ENCODE measurements around the gene SLCO3A1.
A peak's percentile ranks its signal among the peaks of the same experiment; 100 is the strongest.

Gene SLCO3A1

DNA sequence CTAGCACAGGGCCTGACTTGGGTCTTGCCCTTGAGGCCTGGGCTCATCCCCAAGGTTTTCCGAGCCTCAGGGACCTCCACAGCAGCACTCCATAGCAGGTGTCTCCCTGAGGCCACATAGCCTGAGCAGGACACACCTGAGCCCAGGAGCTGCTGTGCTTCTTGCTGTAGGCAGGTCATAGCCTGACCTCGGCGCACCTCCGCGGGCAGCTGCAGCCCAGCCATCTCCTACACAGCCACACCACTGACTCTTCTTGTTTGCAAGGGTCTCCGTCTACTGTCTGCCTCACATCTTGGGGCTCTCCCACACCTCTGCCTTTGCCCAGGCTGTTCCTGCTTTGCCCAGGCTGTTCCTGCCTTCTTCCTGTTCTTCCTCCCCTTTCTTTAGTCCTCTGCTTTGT lies 224.8 kb downstream of the SLCO3A1 start:
- no peak overlapping the region for H3K27ac ChIP-seq
- no peak for DNase-seq (ENCODE audit: low spot score)
- CTCF ChIA-PET: interaction anchor here (0.6 to 3.6 kb wide), 13 partner anchors 17 to 777 kb away, joined by 3 to 31 read pairs (median 4); partner anchors contain the start of gene SLCO3A1
- POLR2A ChIA-PET (ENCODE audit: low non-redundant PET): no interaction called here
- TF ChIP-seq CTCF (conservative IDR thresholded peaks at IDR 0.05; ENCODE audit: low read depth): no peak

- no peak for DNase-seq (ENCODE audit: low spot score)
- peak; percentile 31 for TF ChIP-seq CTCF (conservative IDR thresholded peaks at IDR 0.05; ENCODE audit: low read depth)
- ChIA-PET POLR2A (ENCODE audit: low non-redundant PET) (no interaction called here), CTCF (interaction anchor here (0.6 to 3.6 kb wide), 7 partner anchors 60 to 629 kb away, joined by 3 to 31 read pairs (median 4); partner anchors contain the start of gene SLCO3A1)
- H3K27ac ChIP-seq: no peak overlapping the region
These were observed 225.5 kb downstream of the SLCO3A1 start for GRCh38 chr15:92079047-92079446.

- TF ChIP-seq CTCF (conservative IDR thresholded peaks at IDR 0.05; ENCODE audit: low read depth): no peak
- no peak overlapping the region for H3K27ac ChIP-seq
- CTCF ChIA-PET: interaction anchor here (1.0 to 3.6 kb wide), 2 partner anchors 226 to 629 kb away, joined by 4 to 31 read pairs; partner anchors contain the start of gene SLCO3A1
- POLR2A ChIA-PET (ENCODE audit: low non-redundant PET): no interaction called here
- no peak for DNase-seq (ENCODE audit: low spot score)
These were observed 226.2 kb downstream of the SLCO3A1 start for GRCh38 chr15:92079647-92080255.

DNA sequence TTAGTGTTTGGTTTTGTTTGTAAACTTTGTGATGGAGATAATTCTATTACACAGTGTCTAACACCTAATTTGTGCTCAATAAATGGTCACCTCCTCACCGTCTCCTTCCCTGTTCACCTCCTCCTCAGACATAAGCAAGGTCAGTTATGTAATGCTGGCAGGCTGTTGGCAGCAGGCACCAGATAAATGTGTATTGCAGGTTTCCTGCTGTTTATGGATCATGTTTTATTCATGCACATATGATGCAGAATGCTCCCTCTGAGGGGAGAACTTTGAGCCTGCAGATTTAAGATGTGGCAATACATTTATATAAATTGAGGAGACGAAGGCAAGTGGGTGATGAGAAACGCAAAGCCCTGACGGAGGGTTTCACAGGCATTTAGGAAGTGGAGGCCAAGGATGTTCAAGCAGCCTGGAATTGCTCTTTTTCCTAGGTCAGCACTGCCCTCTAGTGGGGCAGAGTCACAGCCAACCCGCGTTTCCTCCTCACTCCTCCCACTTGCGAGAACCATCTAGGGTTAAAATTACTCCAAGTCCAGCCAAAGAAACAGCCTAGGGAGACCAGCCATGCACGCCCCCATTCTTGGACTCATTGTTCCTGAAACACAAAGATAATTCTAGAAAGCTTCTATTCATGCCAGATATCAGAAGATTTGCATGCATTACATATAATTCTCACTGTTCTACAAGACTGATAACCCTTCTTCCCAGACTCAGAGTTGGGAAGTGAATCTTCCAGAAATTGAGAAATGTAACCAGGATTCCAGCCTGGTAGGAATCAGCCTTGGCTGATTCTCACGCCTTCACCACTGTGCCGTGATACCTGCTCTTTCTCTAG lies 228.7 kb downstream of the SLCO3A1 start:
- ChIA-PET CTCF (interaction anchor here (0.6 to 1.0 kb wide), 4 partner anchors 141 to 389 kb away, joined by 3 to 4 read pairs (median 3); no protein-coding TSS in a partner anchor), POLR2A (ENCODE audit: low non-redundant PET) (no interaction called here)
- peak; percentile 95 for TF ChIP-seq CTCF (conservative IDR thresholded peaks at IDR 0.05; ENCODE audit: low read depth)
- DNase-seq (ENCODE audit: low spot score): peak; percentile 63
- no peak overlapping the region for H3K27ac ChIP-seq

DNA sequence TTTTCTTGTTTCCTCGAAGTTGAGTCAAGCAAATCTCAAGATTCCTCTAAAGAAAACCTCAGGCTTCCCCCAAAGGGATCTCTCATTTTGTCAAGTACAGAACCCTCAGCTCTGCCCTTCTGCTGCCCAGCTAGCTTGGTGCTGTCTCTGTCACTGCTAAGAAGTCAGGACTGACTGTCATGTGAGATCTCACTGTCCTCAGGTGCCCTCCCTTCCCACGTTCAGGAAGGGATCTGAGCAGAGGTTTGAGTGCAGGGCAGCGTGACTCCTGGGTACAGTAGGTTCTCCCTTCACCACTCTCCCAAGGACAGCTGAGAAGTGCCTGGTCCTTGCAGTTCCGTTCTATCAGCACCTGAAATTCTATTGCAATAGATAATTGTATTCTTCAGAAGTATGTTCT lies 229.7 kb downstream of the SLCO3A1 start:
- ChIA-PET POLR2A (ENCODE audit: low non-redundant PET) (no interaction called here), CTCF (interaction anchor here (0.9 to 1.0 kb wide), 2 partner anchors 142 to 354 kb away, joined by 3 read pairs; no protein-coding TSS in a partner anchor)
- TF ChIP-seq CTCF (conservative IDR thresholded peaks at IDR 0.05; ENCODE audit: low read depth): no peak
- H3K27ac ChIP-seq: no peak overlapping the region
- DNase-seq (ENCODE audit: low spot score): no peak

DNA sequence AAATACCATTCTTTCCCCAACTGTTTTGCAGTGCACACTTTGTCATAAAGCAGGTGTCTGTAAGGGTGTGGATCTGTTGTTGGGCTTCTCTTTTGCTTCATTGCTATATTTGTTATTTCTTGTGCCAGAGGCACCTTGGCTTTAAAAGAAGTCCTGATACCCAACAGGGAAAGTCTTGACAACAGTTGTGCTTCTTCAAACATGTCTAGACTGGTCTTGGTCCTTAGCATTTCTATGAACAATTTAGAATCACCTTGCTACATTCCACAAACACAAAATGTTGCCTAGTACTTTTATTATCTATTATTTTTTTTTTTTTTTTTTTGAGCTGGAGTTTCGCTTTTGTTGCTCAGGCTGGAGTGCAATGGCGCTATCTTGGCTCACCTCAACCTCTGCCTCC lies 233.7 kb downstream of the SLCO3A1 start:
- H3K27ac ChIP-seq: no peak overlapping the region
- CTCF ChIA-PET: no interaction called here
- no peak for TF ChIP-seq CTCF (conservative IDR thresholded peaks at IDR 0.05; ENCODE audit: low read depth)
- POLR2A ChIA-PET (ENCODE audit: low non-redundant PET): interaction anchor here (0.6 kb wide), 1 partner anchor 16 kb away, joined by 3 read pairs; no protein-coding TSS in a partner anchor
- no peak for DNase-seq (ENCODE audit: low spot score)
